Measurements from ENCODE around the gene ZNF438. TPM values are rescaled to one million over a fixed set of nuclear protein-coding genes. Genes with fewer than 3 reads are reported as not detected.

Gene ZNF438
- total and polyA plus RNA-seq, 2 of the 8 experiments (the other 6 are each of a cell fraction or from before 2014, with no cell fraction given): 0.95 to 1.7 TPM

DNA sequence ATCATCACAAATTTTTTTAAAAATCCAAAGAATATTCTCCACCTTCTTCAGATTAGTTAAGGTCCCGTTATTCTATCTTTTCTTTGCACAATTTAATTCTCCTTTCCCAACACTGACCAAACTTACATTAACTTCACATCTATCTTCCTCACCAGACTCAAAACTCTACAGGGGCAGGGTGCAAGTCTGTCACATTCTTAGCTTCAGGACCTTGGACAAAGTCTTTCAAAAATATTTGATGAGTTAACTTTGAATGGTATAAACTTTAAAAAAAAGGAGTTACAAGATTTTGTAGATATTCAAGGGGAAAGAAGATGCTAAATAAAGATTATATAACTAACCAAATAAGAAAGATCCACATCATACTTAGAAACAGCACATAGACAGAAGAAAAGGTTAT, 132.7 kb downstream of the ZNF438 start:
- DNase-seq (ENCODE audit: low read depth in 1 of 2, low spot score in 2 of 2) (no peak), FAIRE-seq (no peak)
- POLR2A ChIA-PET (ENCODE audit: partially characterized antibody): no interaction called here
- H2AK5ac ChIP-seq (ENCODE audit: low read depth, low read length): no peak overlapping the region
- H3K23ac ChIP-seq (ENCODE audit: insufficient read length): no peak overlapping the region
- no peak overlapping the region for H3K4me2 ChIP-seq (ENCODE audit: insufficient read depth in 1 of 2, low read depth in 2 of 2, low read length in 2 of 2)
- H3K9me3 ChIP-seq (ENCODE audit: insufficient read depth in 2 of 2, low read depth in 1 of 2, low read length in 1 of 2): peaks cover 0 to 7% of the 10 kb centered on the region in 2 experiments; a peak in 1 of 4 replicates
- CTCF ChIA-PET (ENCODE audit: partially characterized antibody): no interaction called here
- no peaks in the 10 kb centered on the region for H4K20me1 ChIP-seq (replicated peaks in 1 of 2; ENCODE audit: control insufficient read depth in 1 of 2, insufficient read depth in 2 of 2, low read length in 2 of 2)
- H2BK5ac ChIP-seq (ENCODE audit: low read depth, low read length): no peak overlapping the region
- no peak overlapping the region for H3K56ac ChIP-seq (replicated peaks; ENCODE audit: insufficient read length, low read depth, low read length)
- H2BK120ac ChIP-seq (replicated peaks; ENCODE audit: low read depth, low read length): no peak overlapping the region
- no peak overlapping the region for H2BK15ac ChIP-seq (ENCODE audit: low read length)
- H3K23me2 ChIP-seq (ENCODE audit: low read depth, low read length): no peaks in the 10 kb centered on the region
- 81% methylated on average over 1 of the region's 1 CpG; no CpG with 5 or more reads in 1 of the 2 experiments for WGBS, 2 experiments (ENCODE audit: extremely low coverage in 1 of 2, insufficient coverage in 1 of 2, insufficient read length in 1 of 2, insufficient replicate concordance in 2 of 2, low coverage in 1 of 2, low lambda C conversion rate in 2 of 2, missing lambda C conversion rate in 1 of 2)
- no peaks in the 10 kb centered on the region for H3K4me1 ChIP-seq (replicated peaks in 1 of 4; ENCODE audit: control insufficient read depth in 3 of 4, insufficient read depth in 4 of 4, low read length in 3 of 4)
- no peak overlapping the region for H2AFZ ChIP-seq (ENCODE audit: low read length)
- H3K79me2 ChIP-seq (ENCODE audit: control insufficient read depth in 1 of 2, insufficient read depth in 2 of 2, low read length in 2 of 2): no peaks in the 10 kb centered on the region
- no peak overlapping the region for H3K14ac ChIP-seq (ENCODE audit: insufficient read length)
- no peak overlapping the region for H4K5ac ChIP-seq (ENCODE audit: insufficient read length, low read depth, low read length)
- no peak overlapping the region for H4K8ac ChIP-seq (ENCODE audit: extremely low read depth, insufficient read depth, low read length)
- no peak overlapping the region for H3K9ac ChIP-seq (replicated peaks in 1 of 4; ENCODE audit: extremely low read depth in 1 of 4, low read depth in 3 of 4, low read length in 3 of 4)
- H2BK12ac ChIP-seq (ENCODE audit: low read depth, low read length): no peak overlapping the region
- H3K4me3 ChIP-seq (ENCODE audit: extremely low read depth in 1 of 4, insufficient read depth in 2 of 4, low read depth in 3 of 4, low read length in 4 of 4): no peak overlapping the region
- no peak overlapping the region for H4K91ac ChIP-seq (replicated peaks; ENCODE audit: insufficient read length, low read length)
- TF ChIP-seq BCL11A (IDR thresholded peaks at IDR 0.05; ENCODE audit: low read depth in 2 of 2, low read length in 2 of 2) (no peak), BACH1 (IDR thresholded peaks at IDR 0.05; ENCODE audit: low read length) (no peak), SP4 (IDR thresholded peaks at IDR 0.05; ENCODE audit: low read length) (no peak), SIX5 (IDR thresholded peaks at IDR 0.05; ENCODE audit: low read depth, low read length) (no peak), JUND (IDR thresholded peaks at IDR 0.05; ENCODE audit: low read length) (no peak), EGR1 (IDR thresholded peaks at IDR 0.05; ENCODE audit: borderline replicate concordance, low read depth, low read length) (no peak), CHD2 (IDR thresholded peaks at IDR 0.05; ENCODE audit: low read length) (no peak), RFX5 (IDR thresholded peaks at IDR 0.05; ENCODE audit: borderline replicate concordance, low read depth, low read length) (no peak), TCF12 (IDR thresholded peaks at IDR 0.05; ENCODE audit: low read depth, low read length) (no peak)
- TF ChIP-seq, protein P1, sequence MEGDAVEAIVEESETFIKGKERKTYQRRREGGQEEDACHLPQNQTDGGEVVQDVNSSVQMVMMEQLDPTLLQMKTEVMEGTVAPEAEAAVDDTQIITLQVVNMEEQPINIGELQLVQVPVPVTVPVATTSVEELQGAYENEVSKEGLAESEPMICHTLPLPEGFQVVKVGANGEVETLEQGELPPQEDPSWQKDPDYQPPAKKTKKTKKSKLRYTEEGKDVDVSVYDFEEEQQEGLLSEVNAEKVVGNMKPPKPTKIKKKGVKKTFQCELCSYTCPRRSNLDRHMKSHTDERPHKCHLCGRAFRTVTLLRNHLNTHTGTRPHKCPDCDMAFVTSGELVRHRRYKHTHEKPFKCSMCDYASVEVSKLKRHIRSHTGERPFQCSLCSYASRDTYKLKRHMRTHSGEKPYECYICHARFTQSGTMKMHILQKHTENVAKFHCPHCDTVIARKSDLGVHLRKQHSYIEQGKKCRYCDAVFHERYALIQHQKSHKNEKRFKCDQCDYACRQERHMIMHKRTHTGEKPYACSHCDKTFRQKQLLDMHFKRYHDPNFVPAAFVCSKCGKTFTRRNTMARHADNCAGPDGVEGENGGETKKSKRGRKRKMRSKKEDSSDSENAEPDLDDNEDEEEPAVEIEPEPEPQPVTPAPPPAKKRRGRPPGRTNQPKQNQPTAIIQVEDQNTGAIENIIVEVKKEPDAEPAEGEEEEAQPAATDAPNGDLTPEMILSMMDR (IDR thresholded peaks at IDR 0.05; ENCODE audit: control extremely low read depth in 1 of 3, insufficient read depth in 1 of 3, low read depth in 1 of 3, low read length in 3 of 3): no peak
- no peak overlapping the region for H3K27ac ChIP-seq (ENCODE audit: low read depth, low read length)
- H3K27me3 ChIP-seq (replicated peaks in 1 of 4; ENCODE audit: control insufficient read depth in 3 of 4, extremely low read depth in 1 of 4, insufficient read depth in 3 of 4, low read length in 3 of 4): no peaks in the 10 kb centered on the region
- no peaks in the 10 kb centered on the region for H3K36me3 ChIP-seq (ENCODE audit: control insufficient read depth in 2 of 4, insufficient read depth in 4 of 4, low read length in 3 of 4)
- H2BK20ac ChIP-seq (ENCODE audit: low read length): no peak overlapping the region
- no peak overlapping the region for H3K18ac ChIP-seq (ENCODE audit: extremely low read depth, low read length)
- H3K4ac ChIP-seq (replicated peaks; ENCODE audit: insufficient read length, low read depth, low read length): no peak overlapping the region
- no peaks in the 10 kb centered on the region for H3K79me1 ChIP-seq (ENCODE audit: low read depth, low read length)
